HEK293 (cell line): ENCODE results near the gene PAQR7.

ENCODE experiments used
- BCL11B ChIP-seq: fragments of 450-650 bp; formaldehyde crosslinking; IDR thresholded peaks from 2 replicates; pipeline ENCODE4 v1.5.1; 2016; ENCODE audit warnings: low read depth, missing biosample characterization, missing genetic modification characterization
- EGR2 ChIP-seq: fragments of 450-650 bp; formaldehyde crosslinking; IDR thresholded peaks from 2 replicates; pipeline ENCODE4 v1.5.1; 2016; ENCODE audit warnings: low read depth, missing biosample characterization, missing genetic modification characterization
- FEZF1 ChIP-seq: fragments of 450-650 bp; formaldehyde crosslinking; IDR thresholded peaks from 2 replicates; pipeline ENCODE4 v1.5.1; 2016; ENCODE audit warnings: missing biosample characterization, missing genetic modification characterization
- HOXA7 ChIP-seq: sonication (generic); formaldehyde crosslinking; IDR thresholded peaks from 2 replicates; pipeline ENCODE4 v1.8.1; 2022; ENCODE audit warnings: missing genetic modification reagents, borderline replicate concordance
- KLF10 ChIP-seq: fragments of 450-650 bp; IDR thresholded peaks from 2 replicates; pipeline ENCODE4 v1.5.1; 2018; ENCODE audit warnings: missing biosample characterization, mild to moderate bottlenecking, missing genetic modification characterization
- KLF8 ChIP-seq: fragments of 450-650 bp; formaldehyde crosslinking; IDR thresholded peaks from 2 replicates; pipeline ENCODE4 v1.5.1; 2016; ENCODE audit warnings: missing biosample characterization, missing genetic modification characterization
- PBX3 ChIP-seq: sonication (generic); formaldehyde crosslinking; IDR thresholded peaks from 2 replicates; pipeline ENCODE4 v1.8.1; 2022; ENCODE audit warnings: mild to moderate bottlenecking, moderate library complexity, missing genetic modification reagents
- REPIN1 ChIP-seq: fragments of 450-650 bp; formaldehyde crosslinking; IDR thresholded peaks from 2 replicates; pipeline ENCODE4 v1.5.1; 2017; ENCODE audit warnings: missing biosample characterization, missing genetic modification characterization, low read depth
- ZBTB17 ChIP-seq: fragments of 450-650 bp; formaldehyde crosslinking; IDR thresholded peaks from 2 replicates; pipeline ENCODE4 v1.5.1; 2016; ENCODE audit warnings: missing biosample characterization, missing genetic modification characterization
- ZBTB49 ChIP-seq: fragments of 450-650 bp; formaldehyde crosslinking; IDR thresholded peaks from 2 replicates; pipeline ENCODE4 v1.5.1; 2016; ENCODE audit warnings: missing biosample characterization, missing genetic modification characterization, low read depth
- ZBTB7A ChIP-seq: fragments of 450-650 bp; formaldehyde crosslinking; IDR thresholded peaks from 2 replicates; pipeline ENCODE4 v1.5.1; 2016; ENCODE audit warnings: low read depth, missing biosample characterization, missing genetic modification characterization
- ZEB2 ChIP-seq: fragments of 450-650 bp; formaldehyde crosslinking; IDR thresholded peaks from 2 replicates; pipeline ENCODE4 v1.5.1; 2016; ENCODE audit warnings: missing biosample characterization, missing genetic modification characterization
- ZFP3 ChIP-seq: fragments of 450-650 bp; formaldehyde crosslinking; IDR thresholded peaks from 2 replicates; pipeline ENCODE4 v1.5.1; 2016; ENCODE audit warnings: low read depth, missing biosample characterization, missing genetic modification characterization
- ZNF10 ChIP-seq: fragments of 450-650 bp; formaldehyde crosslinking; IDR thresholded peaks from 2 replicates; pipeline ENCODE4 v1.5.1; 2017; ENCODE audit warnings: missing biosample characterization, missing genetic modification characterization
- ZNF114 ChIP-seq: fragments of 450-650 bp; formaldehyde crosslinking; IDR thresholded peaks from 2 replicates; pipeline ENCODE4 v1.5.0; 2017; ENCODE audit warnings: missing biosample characterization, missing genetic modification characterization
- ZNF146 ChIP-seq: fragments of 450-650 bp; formaldehyde crosslinking; IDR thresholded peaks from 2 replicates; pipeline ENCODE4 v1.5.1; 2016; ENCODE audit warnings: missing biosample characterization, missing genetic modification characterization
- ZNF16 ChIP-seq: fragments of 450-650 bp; formaldehyde crosslinking; IDR thresholded peaks from 2 replicates; pipeline ENCODE4 v1.5.1; 2016; ENCODE audit warnings: low read depth, missing biosample characterization, missing genetic modification characterization
- ZNF223 ChIP-seq: fragments of 450-650 bp; formaldehyde crosslinking; IDR thresholded peaks from 2 replicates; pipeline ENCODE4 v1.5.1; 2016; ENCODE audit warnings: missing biosample characterization, missing genetic modification characterization
- ZNF280D ChIP-seq: fragments of 450-650 bp; formaldehyde crosslinking; IDR thresholded peaks from 2 replicates; pipeline ENCODE4 v1.5.1; 2016; ENCODE audit warnings: missing biosample characterization, missing genetic modification characterization
- ZNF324 ChIP-seq: fragments of 450-650 bp; formaldehyde crosslinking; IDR thresholded peaks from 2 replicates; pipeline ENCODE4 v1.5.1; 2016; ENCODE audit warnings: missing biosample characterization, missing genetic modification characterization
- ZNF350 ChIP-seq: fragments of 450-650 bp; formaldehyde crosslinking; IDR thresholded peaks from 2 replicates; pipeline ENCODE4 v1.5.0; 2017; ENCODE audit warnings: missing biosample characterization, mild to moderate bottlenecking, missing genetic modification characterization
- ZNF366 ChIP-seq: fragments of 450-650 bp; formaldehyde crosslinking; conservative IDR thresholded peaks from 2 replicates; pipeline ENCODE4 v1.5.1; 2016; ENCODE audit warnings: missing biosample characterization, missing genetic modification characterization
- ZNF37A ChIP-seq: fragments of 450-650 bp; IDR thresholded peaks from 2 replicates; pipeline ENCODE4 v1.5.1; 2018; ENCODE audit warnings: missing biosample characterization, missing genetic modification characterization
- ZNF555 ChIP-seq: fragments of 450-650 bp; formaldehyde crosslinking; conservative IDR thresholded peaks from 2 replicates; pipeline ENCODE4 v1.5.1; 2017; ENCODE audit warnings: missing biosample characterization, mild to moderate bottlenecking, missing genetic modification characterization, inconsistent platforms
- ZNF664 ChIP-seq: fragments of 450-650 bp; formaldehyde crosslinking; IDR thresholded peaks from 2 replicates; pipeline ENCODE4 v1.5.1; 2016; ENCODE audit warnings: missing biosample characterization, missing genetic modification characterization
- ZNF76 ChIP-seq: fragments of 450-650 bp; formaldehyde crosslinking; IDR thresholded peaks from 2 replicates; pipeline ENCODE4; 2016; ENCODE audit warnings: low read depth, missing biosample characterization, missing genetic modification characterization, borderline replicate concordance
- ZNF843 ChIP-seq: fragments of 450-650 bp; formaldehyde crosslinking; IDR thresholded peaks from 2 replicates; pipeline ENCODE4 v1.5.1; 2016; ENCODE audit warnings: missing biosample characterization, missing genetic modification characterization
- TF ChIP-seq, protein P1 (sequence below): fragments of 450-650 bp; formaldehyde crosslinking; IDR thresholded peaks from 2 replicates; pipeline ENCODE4 v1.5.1; 2016; ENCODE audit warnings: missing biosample characterization, missing genetic modification characterization
- TF ChIP-seq, protein P2 (sequence below): fragments of 450-650 bp; formaldehyde crosslinking; IDR thresholded peaks from 2 replicates; pipeline ENCODE4 v1.5.1; 2016; ENCODE audit warnings: missing biosample characterization, missing genetic modification characterization
- TF ChIP-seq, protein P3 (sequence below): fragments of 450-650 bp; formaldehyde crosslinking; IDR thresholded peaks from 2 replicates; pipeline ENCODE4 v1.5.1; 2016; ENCODE audit warnings: missing biosample characterization, missing genetic modification characterization

PAQR7 gene

DNA sequence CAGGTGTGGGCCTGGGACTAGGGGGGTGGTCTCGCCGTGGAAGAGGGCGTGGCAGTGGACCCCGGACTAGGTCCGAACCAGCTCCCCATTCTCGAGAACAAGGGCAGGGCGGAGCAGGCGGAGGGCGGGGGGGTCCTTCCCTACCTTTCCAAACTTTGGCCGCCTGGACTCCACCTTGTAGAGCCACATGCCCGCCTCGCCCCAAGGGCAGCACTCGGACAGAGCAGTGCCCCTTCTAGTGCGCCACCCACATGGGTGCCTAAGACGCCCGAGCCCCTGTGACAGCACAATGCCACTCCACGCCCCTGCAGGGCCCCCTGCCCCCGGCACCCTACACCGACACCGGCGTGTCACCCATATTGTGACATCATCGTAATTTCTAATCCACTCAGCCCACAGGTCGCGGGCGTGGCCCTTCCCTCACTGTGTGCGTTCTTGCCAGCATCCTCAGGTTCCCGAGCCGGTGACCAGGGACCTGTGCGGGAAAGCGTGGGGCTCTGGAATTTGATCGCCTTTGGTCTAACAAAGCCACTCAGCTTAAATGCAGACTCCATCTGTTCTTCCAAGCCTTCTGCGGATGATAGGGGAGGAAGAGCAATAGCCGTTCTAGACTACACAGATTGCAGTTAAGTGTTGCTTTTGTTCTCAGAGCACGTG is 31.3 kb upstream of the PAQR7 start (continued):
- no peak for TF ChIP-seq ZNF366 (tag by site-specific recombination)
- TF ChIP-seq ZFP3 (tag by site-specific recombination): no peak
- no peak for TF ChIP-seq ZNF324
- TF ChIP-seq ZBTB49 (tag by site-specific recombination): no peak
- peak; percentile 75 for TF ChIP-seq EGR2 (tag by site-specific recombination)
- TF ChIP-seq ZNF664 (tag by site-specific recombination): no peak
- TF ChIP-seq, protein P1, sequence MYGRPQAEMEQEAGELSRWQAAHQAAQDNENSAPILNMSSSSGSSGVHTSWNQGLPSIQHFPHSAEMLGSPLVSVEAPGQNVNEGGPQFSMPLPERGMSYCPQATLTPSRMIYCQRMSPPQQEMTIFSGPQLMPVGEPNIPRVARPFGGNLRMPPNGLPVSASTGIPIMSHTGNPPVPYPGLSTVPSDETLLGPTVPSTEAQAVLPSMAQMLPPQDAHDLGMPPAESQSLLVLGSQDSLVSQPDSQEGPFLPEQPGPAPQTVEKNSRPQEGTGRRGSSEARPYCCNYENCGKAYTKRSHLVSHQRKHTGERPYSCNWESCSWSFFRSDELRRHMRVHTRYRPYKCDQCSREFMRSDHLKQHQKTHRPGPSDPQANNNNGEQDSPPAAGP (tag by site-specific recombination): 0 out of 2 replicates have a peak, but pooled peaks have one; percentile 38
- TF ChIP-seq ZNF555: no peak
- no peak for TF ChIP-seq HOXA7
- no peak for TF ChIP-seq ZNF280D
- TF ChIP-seq REPIN1: no peak
- 0 out of 2 replicates have a peak, but pooled peaks have one; percentile 5 for TF ChIP-seq ZNF76 (tag by site-specific recombination)
- no peak for TF ChIP-seq ZNF114
- TF ChIP-seq ZNF10 (tag by site-specific recombination): no peak
- TF ChIP-seq, protein P2, sequence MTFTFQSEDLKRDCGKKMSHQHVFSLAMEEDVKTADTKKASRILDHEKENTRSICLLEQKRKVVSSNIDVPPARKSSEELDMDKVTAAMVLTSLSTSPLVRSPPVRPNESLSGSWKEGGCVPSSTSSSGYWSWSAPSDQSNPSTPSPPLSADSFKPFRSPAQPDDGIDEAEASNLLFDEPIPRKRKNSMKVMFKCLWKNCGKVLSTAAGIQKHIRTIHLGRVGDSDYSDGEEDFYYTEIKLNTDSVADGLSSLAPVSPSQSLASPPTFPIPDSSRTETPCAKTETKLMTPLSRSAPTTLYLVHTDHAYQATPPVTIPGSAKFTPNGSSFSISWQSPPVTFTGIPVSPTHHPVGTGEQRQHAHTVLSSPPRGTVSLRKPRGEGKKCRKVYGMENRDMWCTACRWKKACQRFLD (tag by site-specific recombination): no peak
- TF ChIP-seq FEZF1 (tag by site-specific recombination): no peak
- TF ChIP-seq, protein P3, sequence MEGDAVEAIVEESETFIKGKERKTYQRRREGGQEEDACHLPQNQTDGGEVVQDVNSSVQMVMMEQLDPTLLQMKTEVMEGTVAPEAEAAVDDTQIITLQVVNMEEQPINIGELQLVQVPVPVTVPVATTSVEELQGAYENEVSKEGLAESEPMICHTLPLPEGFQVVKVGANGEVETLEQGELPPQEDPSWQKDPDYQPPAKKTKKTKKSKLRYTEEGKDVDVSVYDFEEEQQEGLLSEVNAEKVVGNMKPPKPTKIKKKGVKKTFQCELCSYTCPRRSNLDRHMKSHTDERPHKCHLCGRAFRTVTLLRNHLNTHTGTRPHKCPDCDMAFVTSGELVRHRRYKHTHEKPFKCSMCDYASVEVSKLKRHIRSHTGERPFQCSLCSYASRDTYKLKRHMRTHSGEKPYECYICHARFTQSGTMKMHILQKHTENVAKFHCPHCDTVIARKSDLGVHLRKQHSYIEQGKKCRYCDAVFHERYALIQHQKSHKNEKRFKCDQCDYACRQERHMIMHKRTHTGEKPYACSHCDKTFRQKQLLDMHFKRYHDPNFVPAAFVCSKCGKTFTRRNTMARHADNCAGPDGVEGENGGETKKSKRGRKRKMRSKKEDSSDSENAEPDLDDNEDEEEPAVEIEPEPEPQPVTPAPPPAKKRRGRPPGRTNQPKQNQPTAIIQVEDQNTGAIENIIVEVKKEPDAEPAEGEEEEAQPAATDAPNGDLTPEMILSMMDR (tag by site-specific recombination): no peak
- no peak for TF ChIP-seq ZNF146
- no peak for TF ChIP-seq ZNF16
- TF ChIP-seq KLF8: no peak; the same call in none of the 2 replicates
- no peak for TF ChIP-seq ZNF37A (tag by site-specific recombination)
- TF ChIP-seq ZNF843 (tag by site-specific recombination): no peak
- no peak for TF ChIP-seq KLF10
- no peak for TF ChIP-seq ZBTB17 (tag by site-specific recombination)
- TF ChIP-seq PBX3: no peak
- TF ChIP-seq ZNF350: no peak
- TF ChIP-seq BCL11B (tag by site-specific recombination): no peak
- TF ChIP-seq ZNF223: no peak
- TF ChIP-seq ZBTB7A (tag by site-specific recombination): peak; percentile 65; the same call in 1 of the 2 replicates
- peak; percentile 74; the same call in 1 of the 2 replicates for TF ChIP-seq ZEB2 (tag by site-specific recombination)
